H1 (cell line): ENCODE measurements around the gene CAMK2A. TPM values are rescaled to one million over a fixed set of nuclear protein-coding genes. Genes with fewer than 3 reads are reported as not detected.

Source experiments
- ATF2 ChIP-seq: IDR thresholded peaks from 2 replicates; pipeline ENCODE4 v1.6.1; 2012; ENCODE audit warnings: low read length, inconsistent platforms
- NRF1 ChIP-seq: IDR thresholded peaks from 2 replicates; pipeline ENCODE4 v1.6.1; 2011; ENCODE audit warnings: mild to moderate bottlenecking, low read depth, low read length, improper control_type of control experiment
- SP4 ChIP-seq: IDR thresholded peaks from 2 replicates; pipeline ENCODE4 v1.6.1; 2012; ENCODE audit warnings: low read length, inconsistent platforms
- polyA plus RNA-seq, 7 experiments: library from polyadenylated mRNA; depleted of rRNA in 3 of 7; stranded (reverse) in 5 of 7; unstranded in 2 of 7; fragments of >200 nt in 5 of 7; fragments of 200-250 nt in 2 of 7; gene quantifications; 1 replicate in 5 of 7; 2 replicates in 1 of 7; 4 replicates in 1 of 7; pipeline versions ENCODE4 v1.2.1 to v1.2.3, GENCODE V29; 2011 to 2013; ENCODE audit warnings: missing spikeins in 2 of 7, mixed read lengths in 2 of 7
- total RNA-seq: library from RNA; stranded (reverse); fragmentation: NEBNext Ultra II Directional; extraction: Animal tissue kit (Norgen Biotek cat#: 25700); gene quantifications from 2 replicates; pipeline ENCODE4 v1.2.1, GENCODE V29; 2021
- TF ChIP-seq, protein P1 (sequence below): fragments of 300-600 bp; sonication (generic); IDR thresholded peaks from 2 replicates; pipeline ENCODE4 v1.7.1; 2012; ENCODE audit warnings: low read length, moderate library complexity, mild to moderate bottlenecking, inconsistent platforms; ENCODE audit not compliant: insufficient replicate concordance

The CAMK2A gene
- total and polyA plus RNA-seq, 2 of the 8 experiments (the other 6 are each of a cell fraction or from before 2014, with no cell fraction given) = 0.20 to 0.28 TPM

- TF ChIP-seq ATF2 (no peak), NRF1 (no peak), SP4 (no peak)
- TF ChIP-seq, protein P1, sequence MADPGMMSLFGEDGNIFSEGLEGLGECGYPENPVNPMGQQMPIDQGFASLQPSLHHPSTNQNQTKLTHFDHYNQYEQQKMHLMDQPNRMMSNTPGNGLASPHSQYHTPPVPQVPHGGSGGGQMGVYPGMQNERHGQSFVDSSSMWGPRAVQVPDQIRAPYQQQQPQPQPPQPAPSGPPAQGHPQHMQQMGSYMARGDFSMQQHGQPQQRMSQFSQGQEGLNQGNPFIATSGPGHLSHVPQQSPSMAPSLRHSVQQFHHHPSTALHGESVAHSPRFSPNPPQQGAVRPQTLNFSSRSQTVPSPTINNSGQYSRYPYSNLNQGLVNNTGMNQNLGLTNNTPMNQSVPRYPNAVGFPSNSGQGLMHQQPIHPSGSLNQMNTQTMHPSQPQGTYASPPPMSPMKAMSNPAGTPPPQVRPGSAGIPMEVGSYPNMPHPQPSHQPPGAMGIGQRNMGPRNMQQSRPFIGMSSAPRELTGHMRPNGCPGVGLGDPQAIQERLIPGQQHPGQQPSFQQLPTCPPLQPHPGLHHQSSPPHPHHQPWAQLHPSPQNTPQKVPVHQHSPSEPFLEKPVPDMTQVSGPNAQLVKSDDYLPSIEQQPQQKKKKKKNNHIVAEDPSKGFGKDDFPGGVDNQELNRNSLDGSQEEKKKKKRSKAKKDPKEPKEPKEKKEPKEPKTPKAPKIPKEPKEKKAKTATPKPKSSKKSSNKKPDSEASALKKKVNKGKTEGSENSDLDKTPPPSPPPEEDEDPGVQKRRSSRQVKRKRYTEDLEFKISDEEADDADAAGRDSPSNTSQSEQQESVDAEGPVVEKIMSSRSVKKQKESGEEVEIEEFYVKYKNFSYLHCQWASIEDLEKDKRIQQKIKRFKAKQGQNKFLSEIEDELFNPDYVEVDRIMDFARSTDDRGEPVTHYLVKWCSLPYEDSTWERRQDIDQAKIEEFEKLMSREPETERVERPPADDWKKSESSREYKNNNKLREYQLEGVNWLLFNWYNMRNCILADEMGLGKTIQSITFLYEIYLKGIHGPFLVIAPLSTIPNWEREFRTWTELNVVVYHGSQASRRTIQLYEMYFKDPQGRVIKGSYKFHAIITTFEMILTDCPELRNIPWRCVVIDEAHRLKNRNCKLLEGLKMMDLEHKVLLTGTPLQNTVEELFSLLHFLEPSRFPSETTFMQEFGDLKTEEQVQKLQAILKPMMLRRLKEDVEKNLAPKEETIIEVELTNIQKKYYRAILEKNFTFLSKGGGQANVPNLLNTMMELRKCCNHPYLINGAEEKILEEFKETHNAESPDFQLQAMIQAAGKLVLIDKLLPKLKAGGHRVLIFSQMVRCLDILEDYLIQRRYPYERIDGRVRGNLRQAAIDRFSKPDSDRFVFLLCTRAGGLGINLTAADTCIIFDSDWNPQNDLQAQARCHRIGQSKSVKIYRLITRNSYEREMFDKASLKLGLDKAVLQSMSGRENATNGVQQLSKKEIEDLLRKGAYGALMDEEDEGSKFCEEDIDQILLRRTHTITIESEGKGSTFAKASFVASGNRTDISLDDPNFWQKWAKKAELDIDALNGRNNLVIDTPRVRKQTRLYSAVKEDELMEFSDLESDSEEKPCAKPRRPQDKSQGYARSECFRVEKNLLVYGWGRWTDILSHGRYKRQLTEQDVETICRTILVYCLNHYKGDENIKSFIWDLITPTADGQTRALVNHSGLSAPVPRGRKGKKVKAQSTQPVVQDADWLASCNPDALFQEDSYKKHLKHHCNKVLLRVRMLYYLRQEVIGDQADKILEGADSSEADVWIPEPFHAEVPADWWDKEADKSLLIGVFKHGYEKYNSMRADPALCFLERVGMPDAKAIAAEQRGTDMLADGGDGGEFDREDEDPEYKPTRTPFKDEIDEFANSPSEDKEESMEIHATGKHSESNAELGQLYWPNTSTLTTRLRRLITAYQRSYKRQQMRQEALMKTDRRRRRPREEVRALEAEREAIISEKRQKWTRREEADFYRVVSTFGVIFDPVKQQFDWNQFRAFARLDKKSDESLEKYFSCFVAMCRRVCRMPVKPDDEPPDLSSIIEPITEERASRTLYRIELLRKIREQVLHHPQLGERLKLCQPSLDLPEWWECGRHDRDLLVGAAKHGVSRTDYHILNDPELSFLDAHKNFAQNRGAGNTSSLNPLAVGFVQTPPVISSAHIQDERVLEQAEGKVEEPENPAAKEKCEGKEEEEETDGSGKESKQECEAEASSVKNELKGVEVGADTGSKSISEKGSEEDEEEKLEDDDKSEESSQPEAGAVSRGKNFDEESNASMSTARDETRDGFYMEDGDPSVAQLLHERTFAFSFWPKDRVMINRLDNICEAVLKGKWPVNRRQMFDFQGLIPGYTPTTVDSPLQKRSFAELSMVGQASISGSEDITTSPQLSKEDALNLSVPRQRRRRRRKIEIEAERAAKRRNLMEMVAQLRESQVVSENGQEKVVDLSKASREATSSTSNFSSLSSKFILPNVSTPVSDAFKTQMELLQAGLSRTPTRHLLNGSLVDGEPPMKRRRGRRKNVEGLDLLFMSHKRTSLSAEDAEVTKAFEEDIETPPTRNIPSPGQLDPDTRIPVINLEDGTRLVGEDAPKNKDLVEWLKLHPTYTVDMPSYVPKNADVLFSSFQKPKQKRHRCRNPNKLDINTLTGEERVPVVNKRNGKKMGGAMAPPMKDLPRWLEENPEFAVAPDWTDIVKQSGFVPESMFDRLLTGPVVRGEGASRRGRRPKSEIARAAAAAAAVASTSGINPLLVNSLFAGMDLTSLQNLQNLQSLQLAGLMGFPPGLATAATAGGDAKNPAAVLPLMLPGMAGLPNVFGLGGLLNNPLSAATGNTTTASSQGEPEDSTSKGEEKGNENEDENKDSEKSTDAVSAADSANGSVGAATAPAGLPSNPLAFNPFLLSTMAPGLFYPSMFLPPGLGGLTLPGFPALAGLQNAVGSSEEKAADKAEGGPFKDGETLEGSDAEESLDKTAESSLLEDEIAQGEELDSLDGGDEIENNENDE = no peak
- TF ChIP-seq, all 59 proteins: peak for 0
These were observed 65.0 kb downstream of the CAMK2A start (continued) for GRCh38 chr5:150224483-150225027.
